Sciatic nerve (tissue), 2 donors: ENCODE results near the gene ZNHIT2. TPM values are rescaled to one million over a fixed set of nuclear protein-coding genes. Genes with fewer than 3 reads are reported as not detected.
"Not testable (repeated sequence)": the region's sequence is repeated elsewhere in the genome, so short reads cannot be mapped to it uniquely, and the experiment has no call there.

ENCODE experiments used
- ATAC-seq: fragments of 200-7000 bp; cut with Tn5 transposase; one replicate; pipeline ENCODE4 v1.9.1; 2020; ENCODE audit warnings: mild to moderate bottlenecking, moderate library complexity
- DNase-seq: peaks from one replicate; pipeline ENCODE4 v3.0.0-alpha.2; 2020; ENCODE audit warnings: low spot score
- intact Hi-C: fragments of 100-400 bp; cut with DNase I; formaldehyde crosslinking; loops from one replicate; pipeline ENCODE4 v1.14.2; 2022
- total RNA-seq: library from RNA; stranded (reverse); fragmentation: NEBNext Ultra II Directional; extraction: Animal tissue kit (Norgen Biotek cat#: 25700); gene quantifications from one replicate; pipeline ENCODE4 v1.2.1, GENCODE V29; 2021
- donor health status: DM: no; HTN: no; CAD: no.
- donor health status: DM: no; HTN: no; CAD: no.

ZNHIT2 gene
- total RNA-seq, 1 donor from 2014 or later = 6.8 TPM

DNA sequence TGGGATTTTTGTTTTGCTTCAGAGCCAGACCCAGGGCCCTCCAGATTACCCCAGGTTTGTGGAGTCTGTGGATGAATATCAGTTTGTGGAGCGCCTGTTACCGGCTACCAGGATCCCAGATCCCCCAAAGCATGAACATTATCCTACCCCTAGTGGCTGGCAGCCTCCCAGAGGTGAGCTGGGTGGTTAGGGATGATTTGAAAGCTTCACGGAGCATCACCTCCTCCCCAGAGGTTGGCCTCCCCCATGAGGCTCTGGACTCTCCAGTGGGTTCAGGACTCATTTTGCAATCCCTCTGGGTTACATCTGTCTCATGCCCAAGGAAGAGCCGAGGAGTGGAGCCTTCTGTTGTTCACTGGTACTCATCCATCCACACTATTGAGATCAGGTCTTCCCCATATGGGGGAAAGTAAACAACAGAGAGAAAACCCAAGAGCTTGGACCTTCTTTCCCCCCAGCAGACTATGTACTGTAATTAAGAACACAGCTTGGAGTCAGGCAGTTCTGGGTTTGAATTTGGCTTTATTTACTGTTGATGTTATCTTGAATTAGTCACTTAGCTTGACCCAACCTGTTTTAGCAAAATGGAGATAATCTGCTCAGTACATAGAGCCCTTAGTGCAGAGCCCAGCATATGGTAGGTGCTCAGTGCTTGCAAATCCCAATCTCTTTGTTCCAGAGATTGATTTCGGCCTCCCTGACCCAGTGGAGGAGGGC, 7.1 kb upstream of the ZNHIT2 start:
- DNase-seq (peak; percentile 54), ATAC-seq (no peak)
- intact Hi-C loops = no loop called here

DNA sequence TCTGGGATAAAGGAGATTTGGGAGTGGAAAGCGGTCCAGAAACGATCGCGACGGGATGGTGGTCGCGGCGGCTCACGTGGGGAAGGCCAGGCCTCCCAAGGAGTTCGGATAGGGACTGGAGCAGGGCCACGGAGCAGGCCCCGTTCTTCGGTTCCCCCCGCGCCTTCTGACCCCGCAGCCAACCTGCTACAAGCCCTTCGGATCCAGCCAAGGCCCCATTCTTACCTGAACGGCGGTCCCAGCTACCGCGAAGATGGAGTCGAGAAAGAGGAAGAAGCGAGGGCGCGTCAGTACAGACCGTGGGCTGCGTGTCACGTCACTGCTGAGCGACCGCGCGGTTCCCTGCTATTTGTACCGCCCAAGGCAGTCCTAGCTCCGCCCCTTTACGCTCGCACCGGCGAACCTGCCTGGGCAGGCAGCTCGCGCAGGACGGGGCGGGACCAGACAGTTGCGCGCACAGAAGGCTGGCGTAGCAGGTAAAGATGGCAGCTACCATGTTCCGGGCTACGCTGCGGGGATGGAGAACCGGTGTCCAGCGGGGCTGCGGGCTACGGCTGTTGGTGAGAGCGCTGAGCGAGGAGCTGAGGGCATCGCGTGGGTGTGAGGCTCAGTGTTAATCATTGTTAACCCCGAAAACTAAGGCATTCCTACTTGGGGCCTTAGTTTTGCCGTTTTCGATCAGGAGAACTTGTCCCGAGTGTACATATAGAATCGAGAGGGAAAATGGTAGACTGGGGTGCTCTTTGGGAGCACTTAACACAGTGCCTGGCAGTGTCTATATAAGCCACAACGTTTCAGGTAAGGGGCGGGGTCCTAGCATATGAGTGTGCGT, 4.6 kb upstream of the ZNHIT2 start, which contains the start of the genes FAU and MRPL49:
FAU (minus strand) TSS at position 270 of the 832 bp plus-strand sequence. CDS start 321 bp downstream, outside the sequence.
MRPL49 (plus strand) TSS at position 457 of the 832 bp plus-strand sequence; CDS start at position 483, 26 bp downstream.
- DNase-seq = peak; percentile 98
- peak; percentile 95 for ATAC-seq
- intact Hi-C loops = no loop called here

DNA sequence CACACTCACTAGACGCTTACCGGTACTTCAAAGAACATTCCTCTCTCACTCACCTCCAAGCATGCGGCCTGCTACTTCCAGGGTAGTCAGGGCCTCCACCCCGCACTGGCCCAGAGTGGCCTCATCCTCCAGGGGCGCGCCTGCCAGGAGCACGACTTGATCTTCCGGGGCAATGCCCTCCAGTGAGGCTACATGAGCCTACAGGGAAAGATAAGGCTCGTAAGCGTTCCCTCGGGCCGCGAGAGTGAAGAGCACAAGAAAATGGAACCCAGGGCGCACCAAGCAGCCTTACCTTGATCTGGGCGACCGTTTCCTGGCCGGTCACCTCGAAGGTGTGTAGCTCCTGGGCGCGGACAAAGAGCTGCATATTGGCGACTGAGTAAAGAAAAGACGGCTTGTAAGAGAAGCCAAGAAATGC, 4.0 kb upstream of the ZNHIT2 start:
- intact Hi-C loops = no loop called here
- no peak for ATAC-seq
- peak; percentile 53 for DNase-seq

DNA sequence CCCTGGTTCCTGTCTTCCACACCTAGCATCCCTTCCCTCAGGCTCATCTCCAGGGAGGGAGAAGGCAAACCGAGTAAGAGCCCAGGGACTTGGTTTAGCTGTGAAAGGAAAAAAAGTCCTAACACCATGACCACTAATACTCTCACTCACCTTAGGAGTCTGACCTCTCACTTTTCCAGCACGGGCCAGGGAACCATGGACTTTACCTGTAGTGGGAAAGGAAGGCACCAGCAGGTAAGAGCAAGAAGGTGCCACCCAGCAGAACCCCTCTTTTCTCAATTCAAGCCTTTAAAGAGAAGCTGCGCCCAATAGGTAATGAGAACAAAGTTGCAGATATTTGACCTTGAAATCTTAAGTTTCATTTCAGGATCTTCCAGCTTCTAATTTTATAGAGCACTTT, 3.3 kb upstream of the ZNHIT2 start:
- intact Hi-C loops = no loop called here
- ATAC-seq (no peak), DNase-seq (no peak)

DNA sequence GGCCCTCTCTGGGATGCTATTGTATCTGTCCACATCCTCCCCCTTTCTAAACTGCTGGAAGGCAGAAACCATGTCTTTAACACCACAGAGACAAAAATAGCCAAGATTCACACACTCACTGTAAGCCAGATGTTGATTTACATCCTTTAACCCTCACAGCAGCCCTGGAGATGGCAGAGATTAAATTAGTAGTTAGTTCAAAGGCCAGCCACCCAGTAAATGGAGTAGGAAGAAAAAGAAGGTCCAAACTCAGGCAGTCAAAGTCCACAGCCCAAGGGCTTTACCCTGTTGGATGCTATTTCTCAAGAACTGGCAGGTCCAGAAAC, 2.1 kb upstream of the ZNHIT2 start:
- ATAC-seq (no peak), DNase-seq (no peak)
- intact Hi-C loops = loop anchor here (10.0 kb wide), 2 partner anchors 105 to 195 kb away; partner anchors contain the start of genes ARL2 and PPP2R5B

DNA sequence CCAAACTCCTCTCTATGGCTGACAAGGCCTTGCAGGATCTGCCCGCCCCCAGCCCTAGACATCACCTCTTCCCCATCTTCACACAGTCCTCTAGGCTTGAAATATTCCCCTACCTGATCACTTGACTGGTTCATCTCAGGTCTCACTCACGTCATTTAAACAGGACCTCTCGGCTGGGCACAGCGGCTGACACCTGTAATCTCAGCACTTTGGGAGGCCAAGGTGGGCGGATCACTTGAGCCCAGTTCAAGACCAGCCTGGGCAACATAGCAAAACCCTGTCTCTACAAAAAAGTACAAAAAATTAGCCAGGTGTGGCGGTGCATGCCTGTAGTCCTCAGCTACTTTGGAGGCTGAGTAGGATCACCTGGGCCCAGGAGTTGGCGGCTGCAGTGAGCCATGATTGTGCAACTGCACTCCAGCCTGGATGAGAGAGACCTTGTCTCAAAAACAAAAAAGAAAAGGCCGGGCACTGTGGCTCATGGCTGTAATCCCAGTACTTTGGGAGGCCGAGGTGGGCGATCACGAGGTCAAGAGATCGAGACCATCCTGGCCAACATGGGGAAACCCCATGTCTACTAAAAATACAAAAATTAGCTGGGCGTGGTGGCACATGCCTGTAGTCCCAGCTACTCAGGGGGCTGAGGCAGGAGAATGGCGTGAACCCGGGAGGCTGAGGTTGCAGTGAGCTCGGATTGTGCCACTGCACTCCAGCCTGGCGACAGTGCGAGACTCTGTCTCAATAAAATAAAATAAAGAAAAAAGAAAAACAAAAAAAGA, 1.6 kb upstream of the ZNHIT2 start:
- ATAC-seq = not testable (repeated sequence)
- intact Hi-C loops = loop anchor here (10.0 kb wide), 2 partner anchors 104 to 194 kb away; partner anchors contain the start of genes ARL2 and PPP2R5B
- DNase-seq = peak; percentile 15

DNA sequence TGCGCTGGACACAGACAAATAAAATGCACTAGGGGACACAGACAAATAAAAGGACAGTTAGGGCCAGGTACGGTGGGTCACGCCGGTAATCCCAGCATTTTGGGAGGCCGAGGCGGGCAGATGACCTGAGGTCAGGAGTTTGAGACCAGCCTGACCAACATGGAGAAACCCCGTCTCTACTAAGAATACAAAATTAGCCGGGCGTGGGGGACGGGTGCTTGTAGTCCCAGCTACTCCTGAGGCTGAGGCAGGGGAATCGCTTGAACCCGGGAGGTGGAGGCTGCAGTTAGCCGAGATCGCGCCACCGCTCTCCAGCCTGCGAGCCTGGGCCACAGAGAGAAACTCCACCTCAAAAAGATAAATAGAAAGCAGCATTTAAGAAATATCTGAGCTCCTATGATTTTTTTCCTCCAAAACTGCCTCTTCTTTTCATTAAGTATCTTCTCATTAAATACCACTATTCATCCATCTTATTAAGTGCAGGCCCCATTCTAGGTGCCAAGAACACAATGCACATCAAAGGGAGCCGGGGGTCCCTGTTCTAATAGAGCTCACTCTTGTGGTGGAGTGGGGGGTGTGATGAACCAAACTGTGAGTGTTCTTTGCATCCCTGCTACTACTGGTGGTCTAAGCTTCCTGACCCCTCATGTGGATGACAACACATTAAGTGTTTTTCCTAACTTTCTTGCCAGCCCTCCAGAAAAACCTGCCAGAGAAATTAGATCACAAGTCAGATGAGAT, 766 bp upstream of the ZNHIT2 start:
- intact Hi-C loops = loop anchor here (10.0 kb wide), 2 partner anchors 103 to 193 kb away; partner anchors contain the start of genes ARL2 and PPP2R5B
- peak; percentile 60 for DNase-seq
- no peak for ATAC-seq

DNA sequence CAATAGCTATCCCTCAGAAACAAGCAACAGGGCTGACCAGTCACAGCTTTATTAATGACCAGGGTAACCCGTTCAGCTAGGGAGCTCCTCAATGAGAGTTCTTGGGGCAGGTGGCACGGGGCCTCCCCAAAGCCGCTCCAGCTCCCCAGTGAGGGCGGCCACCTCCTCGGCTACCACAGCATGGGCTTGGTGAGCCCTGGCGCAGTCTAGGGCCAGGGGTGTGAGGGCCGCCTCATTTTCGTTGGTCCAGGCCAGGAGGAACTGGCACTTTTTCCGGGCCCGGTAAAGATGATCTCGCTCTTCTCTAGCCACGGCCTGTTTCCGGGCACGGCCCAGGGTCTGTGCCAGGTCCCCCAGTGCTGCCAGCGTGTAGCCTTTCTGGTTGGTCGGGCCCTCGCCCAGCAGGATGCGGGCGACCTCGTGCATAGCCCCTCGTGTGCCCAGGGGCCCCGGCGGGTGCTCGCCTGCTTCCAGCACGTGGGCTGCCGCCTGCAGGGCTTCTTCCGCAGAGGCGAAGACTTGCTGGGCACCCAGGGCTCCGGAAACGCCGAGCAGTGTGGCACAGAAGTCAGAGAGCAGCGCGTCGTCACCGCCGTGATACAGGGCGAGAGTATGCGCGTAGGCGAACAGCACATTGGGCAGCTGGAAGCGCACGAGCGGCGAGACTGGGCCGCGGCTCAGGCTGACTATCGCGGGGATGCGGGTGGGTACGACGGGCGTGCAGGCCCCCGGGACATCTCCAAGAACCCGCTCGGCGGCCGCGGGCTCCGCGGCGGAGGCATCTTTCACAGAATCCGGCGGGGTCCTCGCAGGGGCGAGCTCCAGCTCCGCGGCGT, 913 bp downstream of the ZNHIT2 start:
- ATAC-seq = no peak
- DNase-seq = peak; percentile 67
- intact Hi-C loops = loop anchor here (10.0 kb wide), 2 partner anchors 102 to 192 kb away; partner anchors contain the start of genes ARL2 and PPP2R5B

DNA sequence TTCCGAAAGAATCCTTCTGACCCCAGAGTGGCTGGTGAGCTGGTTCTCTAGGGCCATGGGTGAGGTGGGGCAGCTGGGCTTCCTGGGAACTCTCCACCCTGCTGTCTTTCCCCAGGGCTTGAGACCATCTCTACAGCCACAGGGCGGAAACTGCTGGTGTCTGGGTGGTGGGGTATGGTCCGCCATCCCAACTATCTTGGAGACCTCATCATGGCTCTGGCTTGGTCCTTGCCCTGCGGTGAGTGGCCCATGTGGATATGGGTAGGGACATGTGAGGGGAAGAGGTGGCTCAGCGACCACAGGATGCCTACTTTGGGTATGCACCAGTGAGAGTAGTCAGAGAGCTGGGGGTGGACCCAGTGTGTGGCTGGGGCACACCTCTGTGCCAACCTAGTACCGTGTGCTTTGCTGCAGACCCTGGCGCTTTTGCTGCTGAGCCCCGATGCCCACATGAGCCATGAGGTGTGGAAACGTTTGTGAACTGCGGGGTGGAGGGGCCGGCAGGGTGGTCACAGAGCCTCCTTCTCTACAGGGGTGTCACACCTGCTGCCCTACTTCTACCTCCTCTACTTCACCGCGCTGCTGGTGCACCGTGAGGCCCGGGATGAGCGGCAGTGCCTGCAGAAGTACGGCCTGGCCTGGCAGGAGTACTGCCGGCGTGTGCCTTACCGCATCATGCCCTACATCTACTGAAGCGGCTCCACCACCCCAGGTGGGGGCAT, 2.0 kb downstream of the ZNHIT2 start:
- DNase-seq = no peak
- intact Hi-C loops = loop anchor here (10.0 kb wide), 2 partner anchors 101 to 191 kb away; partner anchors contain the start of genes ARL2 and PPP2R5B
- ATAC-seq = no peak

DNA sequence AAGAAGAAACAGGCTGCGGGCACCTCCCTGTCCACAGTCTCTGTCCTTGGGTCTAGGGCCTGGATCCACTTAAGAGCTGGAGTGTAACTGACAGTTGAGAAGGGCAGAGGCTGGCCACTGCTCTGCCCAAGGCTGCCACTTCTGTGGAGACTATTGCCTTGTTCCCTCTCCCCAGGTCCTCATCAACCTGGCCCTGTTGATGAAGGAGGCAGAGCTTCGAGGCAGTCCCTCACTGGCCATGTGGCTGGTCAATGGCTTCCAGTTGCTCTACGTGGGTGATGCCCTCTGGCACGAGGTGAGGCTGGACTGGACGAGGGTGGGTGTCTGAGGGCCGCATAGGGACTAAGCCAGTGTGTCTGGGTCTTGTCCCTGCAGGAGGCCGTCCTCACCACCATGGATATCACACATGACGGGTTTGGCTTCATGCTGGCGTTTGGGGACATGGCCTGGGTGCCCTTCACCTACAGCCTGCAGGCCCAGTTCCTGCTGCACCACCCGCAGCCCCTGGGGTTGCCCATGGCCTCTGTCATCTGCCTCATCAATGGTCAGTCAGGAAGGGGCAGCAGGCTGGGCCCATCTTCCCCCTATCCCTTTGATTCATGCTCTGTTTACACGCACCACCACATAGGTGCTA, 2.8 kb downstream of the ZNHIT2 start:
- intact Hi-C loops = loop anchor here (10.0 kb wide), 2 partner anchors 100 to 190 kb away; partner anchors contain the start of genes ARL2 and PPP2R5B
- ATAC-seq (no peak), DNase-seq (no peak)

DNA sequence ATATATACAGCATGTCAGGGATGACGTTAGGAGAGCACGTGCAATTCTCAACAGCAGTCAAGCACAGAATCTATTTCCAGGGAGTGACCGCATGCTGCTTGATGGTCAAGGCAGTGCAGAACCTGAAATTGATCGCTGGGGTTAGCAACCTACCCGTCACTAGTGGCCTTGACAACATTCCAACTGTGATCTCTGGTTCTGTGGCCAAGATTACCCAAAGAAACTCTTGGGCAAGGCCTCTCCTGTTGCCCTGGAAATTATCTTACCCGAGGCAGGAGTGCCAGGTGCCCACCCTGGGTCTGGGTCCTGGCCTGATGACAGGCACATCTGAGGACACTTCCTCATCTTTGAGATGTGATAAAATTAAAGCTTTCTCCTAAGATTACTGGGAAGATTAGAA, 3.7 kb downstream of the ZNHIT2 start:
- no peak for DNase-seq
- no peak for ATAC-seq
- intact Hi-C loops = loop anchor here (10.0 kb wide), 2 partner anchors 99 to 189 kb away; partner anchors contain the start of genes ARL2 and PPP2R5B

DNA sequence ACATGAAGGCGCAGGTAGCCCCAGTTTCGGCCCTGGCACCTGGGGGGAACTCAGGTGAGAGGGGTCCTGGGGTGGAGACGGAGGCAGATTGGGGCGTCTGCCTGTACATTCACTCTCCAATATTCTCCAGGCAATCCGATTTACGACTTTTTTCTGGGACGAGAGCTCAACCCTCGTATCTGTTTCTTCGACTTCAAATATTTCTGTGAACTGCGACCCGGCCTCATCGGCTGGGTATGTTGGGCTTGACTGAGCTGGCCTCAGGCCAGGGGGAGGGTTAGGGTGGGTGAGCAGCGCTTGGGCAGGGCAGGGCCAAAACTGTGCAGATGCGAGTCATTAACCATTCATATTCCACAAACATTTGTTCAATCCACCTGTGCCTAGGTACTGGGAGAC, 4.1 kb downstream of the ZNHIT2 start:
- intact Hi-C loops = loop anchor here (10.0 kb wide), 2 partner anchors 99 to 189 kb away; partner anchors contain the start of genes ARL2 and PPP2R5B
- ATAC-seq (no peak), DNase-seq (no peak)

DNA sequence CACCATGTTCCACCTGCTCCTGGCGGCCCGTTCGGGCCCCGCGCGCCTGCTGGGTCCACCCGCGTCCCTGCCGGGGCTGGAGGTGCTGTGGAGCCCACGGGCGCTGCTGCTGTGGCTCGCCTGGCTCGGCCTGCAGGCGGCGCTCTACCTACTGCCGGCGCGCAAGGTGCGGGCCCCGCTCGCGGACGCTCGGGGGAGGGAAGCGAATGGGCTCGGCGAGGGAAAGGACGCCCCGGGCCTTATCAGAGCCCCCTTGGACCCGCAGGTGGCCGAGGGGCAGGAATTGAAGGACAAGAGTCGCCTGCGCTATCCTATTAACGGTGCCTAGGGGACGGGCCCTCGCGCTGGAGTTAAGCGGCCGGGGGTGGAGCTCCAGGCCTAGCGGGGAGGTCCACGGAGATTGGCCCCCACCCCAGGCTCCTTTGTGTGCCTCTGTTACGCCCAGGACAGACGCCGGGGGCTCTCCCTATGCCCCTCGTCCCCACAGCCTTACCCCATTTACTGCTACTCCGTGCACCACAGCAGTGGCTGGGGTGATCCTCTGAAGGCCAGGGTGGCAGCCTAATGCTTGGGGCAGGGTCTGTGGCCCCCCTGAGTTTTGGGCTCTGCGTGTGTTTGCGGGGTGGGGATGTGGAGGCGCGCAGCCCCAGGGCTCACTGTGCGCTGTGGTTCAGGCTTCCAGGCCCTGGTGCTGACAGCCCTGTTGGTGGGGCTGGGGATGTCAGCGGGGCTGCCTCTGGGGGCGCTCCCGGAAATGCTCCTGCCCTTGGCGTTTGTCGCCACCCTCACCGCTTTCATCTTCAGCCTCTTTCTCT, 4.7 kb downstream of the ZNHIT2 start:
- intact Hi-C loops = loop anchor here (10.0 kb wide), 2 partner anchors 98 to 188 kb away; partner anchors contain the start of genes ARL2 and PPP2R5B
- DNase-seq (peak; percentile 64), ATAC-seq (no peak)

DNA sequence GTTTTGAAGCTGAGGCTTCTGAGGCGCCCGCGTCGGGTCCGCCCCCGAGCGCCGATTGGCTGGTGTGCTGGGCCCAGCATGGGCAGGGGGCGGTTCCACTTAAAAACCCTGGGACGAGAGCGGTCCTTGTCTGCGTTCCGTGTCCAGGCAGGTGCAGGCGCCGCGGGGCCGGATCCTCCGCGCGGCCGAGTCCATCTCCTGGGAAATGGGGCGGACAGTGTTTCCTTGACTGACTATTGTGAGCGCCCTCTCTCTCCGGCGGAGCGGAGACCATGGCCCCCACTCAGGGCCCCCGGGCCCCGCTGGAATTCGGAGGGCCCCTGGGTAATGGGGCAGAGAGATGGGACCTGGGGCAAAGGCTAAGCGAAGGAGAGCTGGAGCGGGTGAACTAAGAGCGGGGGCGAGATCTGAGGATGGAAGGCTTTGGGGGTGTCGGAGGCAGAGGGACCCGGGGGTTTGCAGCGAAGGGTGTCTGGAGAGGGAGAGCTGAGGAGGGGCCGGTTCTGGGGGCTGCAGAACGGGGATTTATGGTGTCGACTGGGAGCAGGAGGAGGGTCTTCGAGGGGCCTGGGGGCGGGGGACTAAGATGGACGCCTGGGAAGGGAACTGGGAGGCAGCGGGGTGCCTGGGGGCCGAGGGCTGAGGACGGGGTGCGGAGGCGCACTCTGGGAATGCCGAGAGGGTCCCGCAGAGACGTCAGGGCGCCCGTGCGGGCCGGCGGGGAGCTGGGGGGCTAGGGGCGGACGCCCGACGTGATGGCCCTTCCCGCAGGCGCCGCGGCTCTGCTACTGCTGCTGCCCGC, 5.6 kb downstream of the ZNHIT2 start, which contains the start of gene TM7SF2:
TM7SF2 (plus strand) TSS at position 129 of the 802 bp plus-strand sequence; CDS start at position 273, 144 bp downstream.
- intact Hi-C loops = loop anchor here (10.0 kb wide), 2 partner anchors 97 to 187 kb away; partner anchors contain the start of genes ARL2 and PPP2R5B
- DNase-seq (peak; percentile 97), ATAC-seq (peak; percentile 93)
